Endothelial cell (in vitro differentiated cells): ENCODE measurements around the gene SPIC. TPM values are rescaled to one million over a fixed set of nuclear protein-coding genes. Genes with fewer than 3 reads are reported as not detected.

Experiments used
- DNase-seq: peaks from one replicate; pipeline ENCODE4 v3.0.0; 2021; ENCODE audit warnings: low spot score
- H3K27ac Mint-ChIP-seq: one replicate; pipeline ENCODE4 v1.8.0; 2021; ENCODE audit warnings: mixed read lengths, inconsistent platforms; ENCODE audit not compliant: unreplicated experiment
- H3K27me3 Mint-ChIP-seq: one replicate; pipeline ENCODE4 v1.8.0; 2021; ENCODE audit warnings: mild to moderate bottlenecking, moderate library complexity, mixed read lengths, inconsistent platforms; ENCODE audit not compliant: unreplicated experiment
- H3K36me3 Mint-ChIP-seq: one replicate; pipeline ENCODE4 v1.8.0; 2021; ENCODE audit warnings: mild to moderate bottlenecking, low read depth, mixed read lengths, inconsistent platforms; ENCODE audit not compliant: unreplicated experiment
- H3K4me1 Mint-ChIP-seq: one replicate; pipeline ENCODE4 v1.8.0; 2021; ENCODE audit warnings: mild to moderate bottlenecking, mixed read lengths, inconsistent platforms; ENCODE audit not compliant: unreplicated experiment
- H3K4me3 Mint-ChIP-seq: one replicate; pipeline ENCODE4 v1.8.0; 2021; ENCODE audit warnings: mild to moderate bottlenecking, mixed read lengths, inconsistent platforms; ENCODE audit not compliant: unreplicated experiment
- H3K9me3 Mint-ChIP-seq: one replicate; pipeline ENCODE4 v1.8.0; 2021; ENCODE audit warnings: mixed read lengths, inconsistent platforms; ENCODE audit not compliant: unreplicated experiment
- CTCF ChIP-seq: fragments of 200-600 bp; sonication (generic); IDR thresholded peaks from one replicate; pipeline ENCODE4 v1.5.0; 2021; ENCODE audit warnings: antibody characterized with exemption; ENCODE audit not compliant: unreplicated experiment
- total RNA-seq: library from RNA; stranded (reverse); fragmentation: NEBNext Ultra II Directional; extraction: Animal tissue kit (Norgen Biotek cat#: 25700); gene quantifications from one replicate; pipeline ENCODE4 v1.2.1, GENCODE V29; 2021; ENCODE audit not compliant: unreplicated experiment

The SPIC gene
- total RNA-seq, 1 donor from 2014 or later = not detected

GRCh38 chr12:101521136-101521535 lies 46.0 kb downstream of the SPIC start:
- Mint-ChIP-seq H3K9me3 (no peaks in the 10 kb centered on the region), H3K27me3 (no peaks in the 10 kb centered on the region), H3K27ac (no peak overlapping the region), H3K4me1 (no peaks in the 10 kb centered on the region), H3K36me3 (no peaks in the 10 kb centered on the region), H3K4me3 (no peak overlapping the region)
- TF ChIP-seq CTCF = no peak
- no peak for DNase-seq

DNA sequence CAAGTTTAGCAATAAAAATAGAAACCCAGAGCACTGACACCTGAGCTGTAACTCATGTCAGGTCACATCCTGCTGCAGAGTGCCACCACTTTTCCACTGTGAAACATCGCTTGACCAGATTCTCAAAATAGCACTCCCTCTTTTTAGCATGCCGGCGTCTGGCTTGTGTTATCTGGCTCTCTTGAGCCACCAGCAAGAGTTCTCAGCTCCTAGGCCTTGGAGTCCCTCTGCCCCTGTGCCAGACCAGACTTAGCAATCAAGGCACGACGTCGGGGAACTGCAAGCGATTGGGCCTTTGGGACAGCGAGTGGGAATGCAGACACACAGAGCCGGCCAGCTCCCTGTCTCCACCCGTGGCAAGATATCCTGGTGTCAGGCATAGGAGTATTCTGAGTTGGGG lies 52.5 kb downstream of the SPIC start:
- no peaks in the 10 kb centered on the region for H3K36me3 Mint-ChIP-seq
- no peaks in the 10 kb centered on the region for H3K27me3 Mint-ChIP-seq
- no peak for TF ChIP-seq CTCF
- no peak overlapping the region for H3K27ac Mint-ChIP-seq
- DNase-seq = no peak
- H3K9me3 Mint-ChIP-seq = no peaks in the 10 kb centered on the region
- no peaks in the 10 kb centered on the region for H3K4me1 Mint-ChIP-seq
- H3K4me3 Mint-ChIP-seq = no peak overlapping the region

DNA sequence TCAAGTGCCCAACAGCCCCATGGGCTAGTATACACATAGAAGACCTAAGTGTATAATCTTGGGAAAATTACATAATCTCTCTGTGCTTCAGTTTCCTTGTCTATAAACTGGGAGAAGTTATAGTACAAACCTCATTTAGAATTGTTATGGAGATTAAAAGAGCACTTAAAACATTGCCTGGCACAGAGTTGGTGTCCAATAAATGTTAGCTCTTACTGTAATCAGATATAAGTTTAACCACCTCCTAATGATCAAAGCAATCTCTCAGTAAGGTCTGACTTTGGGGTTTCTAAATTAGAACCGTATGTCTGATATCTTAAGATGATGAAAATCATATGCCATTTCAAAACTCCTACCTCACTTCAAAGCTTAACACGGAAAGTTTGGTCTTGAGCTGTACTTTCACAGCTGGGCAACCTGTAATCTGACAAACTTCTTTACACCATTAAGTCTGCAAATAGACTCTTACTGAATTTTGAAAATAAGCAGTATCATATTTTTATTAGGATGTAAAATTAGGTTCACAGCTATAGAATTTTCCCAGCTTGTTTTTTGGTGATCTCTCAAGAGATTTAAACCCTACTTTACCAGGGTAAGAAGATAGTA lies 61.0 kb downstream of the SPIC start:
- no peak for TF ChIP-seq CTCF
- no peak overlapping the region for H3K27ac Mint-ChIP-seq
- H3K27me3 Mint-ChIP-seq = no peaks in the 10 kb centered on the region
- no peaks in the 10 kb centered on the region for H3K36me3 Mint-ChIP-seq
- no peak for DNase-seq
- H3K9me3 Mint-ChIP-seq = no peaks in the 10 kb centered on the region
- H3K4me1 Mint-ChIP-seq = peaks cover 4% of the 10 kb centered on the region
- H3K4me3 Mint-ChIP-seq = no peak overlapping the region

Other genes with a start within 250 kb of the SPIC start
- gene UTP20, start 195.2 kb upstream of the SPIC start, total RNA-seq = 12.3 TPM
- gene ARL1, start 67.6 kb upstream of the SPIC start, total RNA-seq = 59.2 TPM
- not detected for gene MYBPC1, start 119.6 kb downstream of the SPIC start, total RNA-seq
- gene CHPT1, start 222.3 kb downstream of the SPIC start, total RNA-seq = 6.2 TPM